GF-D8 (cell line): ENCODE measurements around the gene SAP30BP.

ENCODE experiments used
- DNase-seq: peaks from one replicate; lab custom pipeline; 2025; lab: John Stamatoyannopoulos, UW

The SAP30BP gene

GRCh38 chr17:75649687-75650086 lies 17.5 kb upstream of the SAP30BP start:
- no peak for DNase-seq

GRCh38 chr17:75650874-75651273 lies 16.3 kb upstream of the SAP30BP start:
- no peak for DNase-seq

GRCh38 chr17:75652341-75652740 lies 14.8 kb upstream of the SAP30BP start:
- no peak for DNase-seq

- DNase-seq: no peak
Measured at GRCh38 chr17:75652934-75653549, 14.1 kb upstream of the SAP30BP start.

DNA sequence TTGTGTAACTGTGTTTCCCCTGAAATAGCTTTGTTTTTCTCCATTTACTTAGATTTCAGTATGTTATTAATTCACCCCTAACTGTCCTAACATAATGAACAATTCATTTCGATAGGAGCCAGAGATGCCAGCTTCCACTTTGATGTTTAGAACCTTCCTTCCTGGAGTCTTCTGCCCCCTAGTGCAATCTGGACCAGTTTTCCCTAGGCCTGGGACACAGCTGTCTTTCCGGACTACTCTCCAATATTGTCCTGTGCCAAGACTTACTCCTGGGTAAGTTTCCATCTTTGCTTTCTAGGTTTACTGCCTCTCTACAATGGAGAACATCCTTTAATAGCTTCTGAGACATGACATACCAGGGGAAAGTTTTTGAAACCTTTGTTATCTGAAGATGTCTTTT lies 13.0 kb upstream of the SAP30BP start:
- DNase-seq: peak; percentile 43

DNA sequence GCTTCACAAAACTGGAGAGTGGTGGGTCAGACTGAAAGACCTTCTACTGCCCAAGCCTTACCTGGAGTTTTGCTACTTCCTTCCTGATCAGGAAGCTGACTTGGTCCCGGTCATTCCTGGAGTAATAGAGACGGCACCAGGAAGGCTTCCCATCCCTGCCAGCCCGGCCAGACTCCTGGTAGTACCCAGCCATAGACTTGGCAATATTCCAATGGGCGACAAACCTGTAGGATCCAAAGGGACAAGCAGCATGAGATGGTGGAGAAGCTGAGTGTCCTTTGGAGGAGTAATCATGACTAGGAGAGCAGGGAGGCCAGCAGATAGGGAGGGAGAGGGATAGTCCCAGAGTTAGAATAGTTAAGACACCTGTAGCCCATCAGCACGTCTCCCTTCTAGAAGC lies 8.9 kb upstream of the SAP30BP start:
- DNase-seq: no peak

GRCh38 chr17:75661531-75661930 lies 5.6 kb upstream of the SAP30BP start:
- no peak for DNase-seq

- DNase-seq: no peak
Measured at GRCh38 chr17:75662511-75662910, 4.6 kb upstream of the SAP30BP start.

GRCh38 chr17:75664099-75664549 lies 3.0 kb upstream of the SAP30BP start:
- DNase-seq: no peak

- no peak for DNase-seq
Measured at GRCh38 chr17:75665981-75666380, 1.2 kb upstream of the SAP30BP start.

DNA sequence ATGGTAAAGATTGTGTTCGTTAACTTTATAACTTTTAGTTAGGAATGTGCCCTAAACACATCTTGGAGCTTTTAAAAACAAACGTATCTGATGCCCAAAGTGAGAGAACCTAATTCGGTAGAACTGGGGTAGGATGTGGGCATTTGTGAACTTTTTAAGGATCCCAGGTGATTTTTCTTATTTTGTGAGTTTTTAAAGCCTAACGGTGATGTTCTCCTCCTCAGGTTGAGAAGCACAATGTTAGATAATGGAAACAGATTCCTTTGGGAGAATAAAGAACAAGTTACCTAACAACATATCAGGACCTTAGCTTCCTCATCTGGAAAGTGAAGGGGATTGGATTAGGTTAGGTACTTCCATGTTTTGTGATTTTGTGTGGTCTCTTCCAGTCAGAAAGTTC lies 687 bp downstream of the SAP30BP start:
- no peak for DNase-seq

DNA sequence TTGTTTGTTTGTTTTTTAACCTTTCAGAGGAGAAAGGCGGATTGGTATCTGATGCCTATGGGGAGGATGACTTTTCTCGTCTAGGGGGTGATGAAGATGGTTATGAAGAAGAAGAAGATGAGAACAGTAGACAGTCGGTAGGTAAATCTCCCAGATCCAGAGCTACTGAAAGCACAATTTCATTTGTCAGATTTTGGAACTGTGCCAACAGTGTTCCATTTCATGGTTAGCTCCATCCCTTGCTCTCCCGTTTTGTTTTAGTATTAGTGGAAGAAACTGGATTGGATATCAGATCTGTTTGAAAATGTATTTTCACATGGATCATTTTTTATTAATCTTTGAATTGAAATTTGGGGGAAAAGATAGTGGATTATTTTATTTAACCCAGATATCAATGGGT lies 1.4 kb downstream of the SAP30BP start:
- no peak for DNase-seq

DNA sequence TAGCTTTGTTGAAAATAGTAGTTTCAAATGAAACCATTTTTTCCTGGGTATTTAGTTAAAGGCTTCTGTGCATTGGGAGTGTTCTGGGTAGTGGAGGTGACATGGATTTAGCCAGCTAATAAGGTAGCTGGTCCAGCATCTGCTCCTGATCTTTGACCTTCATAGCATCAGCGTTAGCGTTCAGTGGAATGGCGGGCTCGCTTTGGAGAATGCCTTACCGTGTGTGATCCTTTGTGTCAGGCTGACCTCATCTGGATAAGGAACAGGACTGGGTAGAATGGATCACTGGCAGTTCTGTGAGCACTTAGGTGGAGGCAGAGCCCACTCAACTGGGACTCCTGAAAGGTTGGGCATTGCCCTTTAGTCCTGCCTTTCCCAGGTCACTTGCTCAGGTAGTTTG lies 3.7 kb downstream of the SAP30BP start:
- DNase-seq: no peak

- DNase-seq: no peak
Measured at GRCh38 chr17:75672011-75672410, 4.9 kb downstream of the SAP30BP start.

- DNase-seq: no peak
Measured at GRCh38 chr17:75673487-75673886, 6.3 kb downstream of the SAP30BP start.

GRCh38 chr17:75676461-75676860 lies 9.3 kb downstream of the SAP30BP start:
- DNase-seq: no peak

DNA sequence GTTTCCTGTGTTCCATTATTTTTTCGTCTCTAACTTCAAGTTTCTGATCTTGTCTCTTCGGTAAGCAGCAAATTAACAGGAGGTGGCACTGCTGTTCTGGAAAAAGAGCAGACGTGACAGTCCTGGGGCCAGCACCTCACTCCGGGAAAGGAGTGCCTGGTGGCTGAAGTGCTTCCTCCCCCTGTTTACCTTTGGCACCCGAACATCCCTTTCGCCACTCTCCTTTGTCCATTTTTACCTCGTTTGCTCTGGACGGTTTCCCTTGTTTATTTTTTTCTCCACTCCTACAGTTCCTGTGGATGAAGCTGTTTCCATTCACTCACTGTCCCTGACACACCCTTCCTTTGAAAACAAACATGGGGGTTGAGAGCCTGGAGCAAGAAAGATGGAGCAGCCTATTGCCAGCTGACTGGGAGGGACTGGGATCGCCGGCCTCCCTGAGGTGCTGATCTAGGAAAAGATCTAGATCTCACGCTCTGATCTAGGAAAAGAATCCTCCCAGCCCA lies 12.6 kb downstream of the SAP30BP start:
- no peak for DNase-seq

DNA sequence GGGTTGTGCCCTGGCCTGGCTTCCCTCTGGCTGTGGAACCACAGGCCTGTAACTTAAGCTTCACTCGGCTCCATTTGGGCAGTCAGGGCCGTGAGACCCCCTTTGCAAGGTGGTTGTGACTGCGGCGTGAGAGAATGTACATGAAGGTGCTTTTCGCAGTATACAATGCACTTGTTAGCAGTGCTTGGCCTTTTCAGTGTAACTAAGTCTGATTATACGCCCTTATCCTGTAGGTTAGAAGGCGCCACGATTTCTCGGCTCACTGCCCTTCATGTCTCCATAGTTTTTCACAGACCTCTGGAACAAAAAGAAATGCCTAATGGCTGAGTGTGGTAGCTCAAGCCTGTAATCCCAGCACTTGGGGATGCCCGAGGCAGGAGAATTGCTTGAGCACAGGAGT lies 13.3 kb downstream of the SAP30BP start:
- DNase-seq: no peak

- no peak for DNase-seq
Measured at GRCh38 chr17:75681289-75681688, 14.2 kb downstream of the SAP30BP start.

DNA sequence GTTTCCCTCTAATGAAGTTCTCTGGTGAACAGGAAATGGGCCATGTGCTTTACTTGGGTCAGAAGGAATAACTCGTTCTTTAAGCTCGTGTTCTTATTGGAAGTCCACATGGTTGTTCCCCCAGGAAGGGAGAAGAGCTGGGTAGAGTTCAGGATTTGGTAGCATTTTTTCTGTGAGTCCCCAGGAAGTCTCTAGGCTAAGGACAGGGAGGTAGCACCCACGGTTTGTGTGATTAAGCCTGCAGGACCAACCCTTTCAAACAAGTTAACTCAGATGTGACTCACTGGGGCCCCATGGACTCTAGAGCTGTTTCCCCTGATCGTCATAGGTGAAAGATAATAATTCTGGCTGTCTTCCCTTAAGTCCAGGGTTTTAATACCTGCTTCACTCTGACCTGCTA lies 16.4 kb downstream of the SAP30BP start:
- no peak for DNase-seq

GRCh38 chr17:75684249-75684648 lies 17.1 kb downstream of the SAP30BP start:
- no peak for DNase-seq

DNA sequence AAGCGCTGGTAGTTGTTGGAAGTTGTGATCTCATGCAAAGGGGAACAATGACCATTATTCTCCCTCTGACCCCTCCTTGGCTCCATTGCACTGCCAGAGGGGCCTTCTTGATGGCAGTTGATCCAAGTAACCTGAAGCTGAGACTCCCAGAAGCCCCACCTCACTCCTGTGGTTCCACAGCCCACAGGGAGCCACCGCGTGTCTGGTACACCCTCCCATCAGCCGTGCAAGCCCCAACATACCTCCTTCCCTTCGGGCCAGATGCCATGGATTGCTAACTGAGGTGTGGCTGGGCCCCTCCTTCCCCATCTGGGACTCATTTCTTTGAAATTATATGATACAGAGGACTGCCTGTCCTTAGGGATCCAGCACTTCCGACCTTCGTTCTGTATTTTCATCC lies 17.8 kb downstream of the SAP30BP start:
- no peak for DNase-seq

DNA sequence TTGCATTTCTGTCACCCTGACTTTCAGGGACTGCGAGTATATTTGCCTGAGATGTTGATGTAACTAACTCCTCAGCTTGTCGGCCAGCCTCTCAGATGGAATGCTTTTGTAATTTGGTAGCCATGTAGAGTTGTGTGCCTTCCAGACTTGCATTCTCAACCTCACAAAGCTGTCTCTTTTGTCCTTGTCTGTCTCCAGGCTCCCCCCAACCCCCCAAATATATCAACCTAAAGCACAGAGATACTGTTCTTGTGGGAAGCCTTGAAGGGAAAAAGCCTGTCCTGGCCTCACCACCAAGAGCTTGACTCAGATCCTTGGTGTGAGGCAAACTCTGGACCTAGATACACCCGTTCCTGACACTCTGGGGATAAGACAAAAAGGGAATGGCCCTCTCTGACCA lies 18.4 kb downstream of the SAP30BP start:
- no peak for DNase-seq

DNA sequence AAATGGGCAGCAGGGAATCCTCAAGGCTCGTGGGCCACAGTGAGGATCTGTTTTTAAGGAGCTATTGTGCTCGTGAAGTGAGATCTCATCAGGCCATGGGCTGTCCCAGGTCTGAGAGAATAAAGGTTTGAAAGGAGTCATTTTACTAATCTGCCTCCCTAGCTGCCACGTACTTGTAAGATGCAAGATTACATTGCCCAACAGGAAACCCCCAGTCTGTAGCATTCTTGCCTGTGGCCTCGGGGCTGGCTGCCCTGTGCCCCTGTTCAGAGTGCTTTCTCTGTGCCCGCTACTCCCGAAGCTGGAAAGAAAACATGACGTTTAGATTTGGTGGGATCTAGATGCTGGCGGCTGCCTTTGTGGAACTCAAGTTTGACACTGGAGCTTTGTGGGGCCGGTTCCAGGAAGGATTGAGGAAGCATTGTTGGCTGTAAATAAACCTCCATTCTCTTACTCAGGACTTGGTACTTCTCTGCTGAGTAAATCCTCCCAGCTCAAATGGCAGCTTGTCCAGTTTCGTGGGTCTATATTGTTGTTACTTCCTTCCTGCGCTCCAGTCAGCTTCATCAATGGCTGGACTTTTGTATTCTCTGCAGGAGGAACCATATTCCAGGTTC lies 21.2 kb downstream of the SAP30BP start:
- peak; percentile 78 for DNase-seq
